ENCODE data around the gene TMEM242. TPM values are rescaled to one million over a fixed set of nuclear protein-coding genes. Genes with fewer than 3 reads are reported as not detected.

Gene TMEM242
- polyA plus RNA-seq, 1 donor from 2014 or later, result 17.6 TPM

- no peak overlapping the region for H3K4me2 ChIP-seq (ENCODE audit: low read length)
- no peaks in the 10 kb centered on the region for H3K9me3 ChIP-seq (ENCODE audit: low read length)
- no peaks in the 10 kb centered on the region for H3K79me2 ChIP-seq (replicated peaks; ENCODE audit: insufficient read depth, low read length)
- no peaks in the 10 kb centered on the region for H3F3A ChIP-seq (ENCODE audit: insufficient read depth, low read length, poor library complexity, severe bottlenecking)
- H3K36me3 ChIP-seq (ENCODE audit: insufficient read depth, low read length), result no peaks in the 10 kb centered on the region
- no peak overlapping the region for H2AFZ ChIP-seq (ENCODE audit: low read depth, low read length)
- H3K9ac ChIP-seq (ENCODE audit: low read length), result no peak overlapping the region
- H3K9me2 ChIP-seq (ENCODE audit: insufficient read depth, low read length), result no peaks in the 10 kb centered on the region
- H3K27ac ChIP-seq (ENCODE audit: low read length), result no peak overlapping the region
- no peaks in the 10 kb centered on the region for H4K20me1 ChIP-seq (ENCODE audit: insufficient read depth)
- H3K4me3 ChIP-seq (ENCODE audit: low read length), result no peak overlapping the region
- TF ChIP-seq POLR2AphosphoS5 (IDR thresholded peaks at IDR 0.05) (no peak), RAD21 (conservative IDR thresholded peaks at IDR 0.05) (no peak), MXI1 (conservative IDR thresholded peaks at IDR 0.05; ENCODE audit: poor library complexity, severe bottlenecking) (no peak), EZH2 (IDR thresholded peaks at IDR 0.05; ENCODE audit: borderline replicate concordance, insufficient read depth, low read length, poor library complexity, severe bottlenecking) (no peak), SMC3 (conservative IDR thresholded peaks at IDR 0.05; ENCODE audit: poor library complexity) (no peak), EP300 (conservative IDR thresholded peaks at IDR 0.05; ENCODE audit: poor library complexity, severe bottlenecking) (no peak), REST (IDR thresholded peaks at IDR 0.05; ENCODE audit: borderline replicate concordance) (no peak), CTCF (IDR thresholded peaks at IDR 0.05; ENCODE audit: poor library complexity, severe bottlenecking) (no peak), TAF1 (IDR thresholded peaks at IDR 0.05; ENCODE audit: low read depth) (no peak)
- no peaks in the 10 kb centered on the region for H3K27me3 ChIP-seq (ENCODE audit: insufficient read depth, low read depth, low read length)
Measured at GRCh38 chr6:157265635-157266034, 57.7 kb downstream of the TMEM242 start.

- H3K9me3 ChIP-seq (ENCODE audit: low read length), result no peaks in the 10 kb centered on the region
- no peaks in the 10 kb centered on the region for H3K36me3 ChIP-seq (ENCODE audit: insufficient read depth, low read length)
- TF ChIP-seq RAD21 (conservative IDR thresholded peaks at IDR 0.05), result no peak
- no peak for TF ChIP-seq SMC3 (conservative IDR thresholded peaks at IDR 0.05; ENCODE audit: poor library complexity)
- no peak for TF ChIP-seq REST (IDR thresholded peaks at IDR 0.05; ENCODE audit: borderline replicate concordance)
- TF ChIP-seq EP300 (conservative IDR thresholded peaks at IDR 0.05; ENCODE audit: poor library complexity, severe bottlenecking), result no peak
- no peak for TF ChIP-seq POLR2AphosphoS5 (IDR thresholded peaks at IDR 0.05)
- TF ChIP-seq EZH2 (IDR thresholded peaks at IDR 0.05; ENCODE audit: borderline replicate concordance, insufficient read depth, low read length, poor library complexity, severe bottlenecking), result no peak
- H3K9me2 ChIP-seq (ENCODE audit: insufficient read depth, low read length), result no peaks in the 10 kb centered on the region
- no peak overlapping the region for H3K4me2 ChIP-seq (ENCODE audit: low read length)
- H3K27ac ChIP-seq (ENCODE audit: low read length), result no peak overlapping the region
- H4K20me1 ChIP-seq (ENCODE audit: insufficient read depth), result no peaks in the 10 kb centered on the region
- no peaks in the 10 kb centered on the region for H3K79me2 ChIP-seq (replicated peaks; ENCODE audit: insufficient read depth, low read length)
- H3K9ac ChIP-seq (ENCODE audit: low read length), result no peak overlapping the region
- H2AFZ ChIP-seq (ENCODE audit: low read depth, low read length), result no peak overlapping the region
- no peak overlapping the region for H3K4me3 ChIP-seq (ENCODE audit: low read length)
- H3F3A ChIP-seq (ENCODE audit: insufficient read depth, low read length, poor library complexity, severe bottlenecking), result no peaks in the 10 kb centered on the region
- H3K27me3 ChIP-seq (ENCODE audit: insufficient read depth, low read depth, low read length), result no peaks in the 10 kb centered on the region
Measured at GRCh38 chr6:157265186-157265585, 58.1 kb downstream of the TMEM242 start.
